Trophoblast cell (in vitro differentiated cells and primary cell): ENCODE measurements around the gene ZDHHC14.

ENCODE experiments used
- DNase-seq, 2 donors: peaks; one replicate each; pipeline ENCODE4 v3.0.0-alpha.2; 2016
- H2AFZ ChIP-seq: 2 replicates; pipeline ENCODE4 v1.6.1; 2013; ENCODE audit warnings: low read length, moderate library complexity, mild to moderate bottlenecking; ENCODE audit not compliant: insufficient read depth, poor library complexity
- H2AK5ac ChIP-seq: 2 replicates; pipeline ENCODE4 v1.6.1; 2013; ENCODE audit warnings: mild to moderate bottlenecking, low read length
- H2BK120ac ChIP-seq: 2 replicates; pipeline ENCODE4 v1.6.1; 2013; ENCODE audit warnings: low read length, mild to moderate bottlenecking, moderate library complexity; ENCODE audit not compliant: insufficient read depth, poor library complexity
- H2BK12ac ChIP-seq: 2 replicates; pipeline ENCODE4 v1.6.1; 2013; ENCODE audit warnings: mild to moderate bottlenecking, low read length, moderate library complexity
- H2BK5ac ChIP-seq: 2 replicates; pipeline ENCODE4 v1.6.1; 2013; ENCODE audit warnings: low read length, low read depth, moderate library complexity, mild to moderate bottlenecking; ENCODE audit not compliant: poor library complexity
- H3K14ac ChIP-seq: 2 replicates; pipeline ENCODE4 v1.6.1; 2013; ENCODE audit warnings: mild to moderate bottlenecking, low read length
- H3K18ac ChIP-seq: 2 replicates; pipeline ENCODE4 v1.6.1; 2013; ENCODE audit warnings: mild to moderate bottlenecking, low read length
- H3K23ac ChIP-seq: 2 replicates; pipeline ENCODE4 v1.6.1; 2013; ENCODE audit warnings: low read length
- H3K27ac ChIP-seq: 2 replicates; pipeline ENCODE4 v1.5.1; 2013; ENCODE audit warnings: low read depth, mild to moderate bottlenecking, inconsistent platforms, low read length, moderate library complexity
- H3K27me3 ChIP-seq: 2 replicates; pipeline ENCODE4 v1.6.1; 2013; ENCODE audit warnings: inconsistent platforms, mild to moderate bottlenecking, low read length, moderate library complexity; ENCODE audit not compliant: insufficient read depth
- H3K36me3 ChIP-seq, 2 experiments: 1 replicate in 1 of 2; 2 replicates in 1 of 2; pipeline ENCODE4 v1.6.1; 2013; ENCODE audit warnings: low read length in 2 of 2, mild to moderate bottlenecking in 2 of 2, moderate library complexity in 1 of 2; ENCODE audit not compliant: insufficient read depth in 2 of 2, control insufficient read depth in 1 of 2
- H3K4ac ChIP-seq: 2 replicates; pipeline ENCODE4 v1.6.1; 2013; ENCODE audit warnings: low read depth, mild to moderate bottlenecking, low read length, moderate library complexity
- H3K4me1 ChIP-seq, 2 experiments: 1 replicate in 1 of 2; 2 replicates in 1 of 2; pipeline ENCODE4 v1.6.1; 2013; ENCODE audit warnings: low read length in 2 of 2, mild to moderate bottlenecking in 2 of 2, moderate library complexity in 1 of 2; ENCODE audit not compliant: insufficient read depth in 2 of 2, control insufficient read depth in 1 of 2
- H3K4me2 ChIP-seq: 2 replicates; pipeline ENCODE4 v1.6.1; 2013; ENCODE audit warnings: inconsistent platforms, mild to moderate bottlenecking, low read length, moderate library complexity
- H3K4me3 ChIP-seq: 2 replicates; pipeline ENCODE4 v1.5.1; 2013; ENCODE audit warnings: mild to moderate bottlenecking, low read depth, low read length, inconsistent platforms
- H3K79me1 ChIP-seq: one replicate; pipeline ENCODE4 v1.6.1; 2013; ENCODE audit warnings: low read length
- H3K79me2 ChIP-seq: 2 replicates; pipeline ENCODE4 v1.6.1; 2013; ENCODE audit warnings: low read length, mild to moderate bottlenecking; ENCODE audit not compliant: control insufficient read depth, insufficient read depth, poor library complexity
- H3K9ac ChIP-seq: 2 replicates; pipeline ENCODE4 v1.6.1; 2013; ENCODE audit warnings: mild to moderate bottlenecking, low read length
- H3K9me3 ChIP-seq: 2 replicates; pipeline ENCODE4 v1.6.1; 2013; ENCODE audit warnings: low read depth, mild to moderate bottlenecking, control low read depth, inconsistent platforms, low read length; ENCODE audit not compliant: insufficient read depth
- H4K12ac ChIP-seq: 2 replicates; pipeline ENCODE4 v1.6.1; 2013; ENCODE audit warnings: low read depth, mild to moderate bottlenecking, low read length, moderate library complexity
- H4K8ac ChIP-seq: 2 replicates; pipeline ENCODE4 v1.6.1; 2013; ENCODE audit warnings: low read depth, mild to moderate bottlenecking, low read length, moderate library complexity
- H4K91ac ChIP-seq: one replicate; pipeline ENCODE4 v1.6.1; 2013; ENCODE audit warnings: low read depth, mild to moderate bottlenecking, low read length, moderate library complexity
- WGBS: extraction: QIAGEN DNeasy Blood & Tissue Kit; methylation state at CpG from one replicate; pipeline ENCODE4 v1.1.7; 2013; ENCODE audit warnings: missing lambda C conversion rate; ENCODE audit not compliant: insufficient read length, insufficient coverage; ENCODE audit errors: extremely low coverage; 5-methylcytosine and 5-hydroxymethylcytosine counted together

Gene ZDHHC14

GRCh38 chr6:157487110-157487773 is 106.3 kb downstream of the ZDHHC14 start:
- H3K14ac ChIP-seq: no peak overlapping the region
- H3K4me1 ChIP-seq: peaks cover 4 to 7% of the 10 kb centered on the region in 2 experiments
- DNase-seq: no peak
- H2BK120ac ChIP-seq: no peak overlapping the region
- no peaks in the 10 kb centered on the region for H3K36me3 ChIP-seq
- H3K4ac ChIP-seq: no peak overlapping the region
- H3K79me2 ChIP-seq: no peaks in the 10 kb centered on the region
- H4K91ac ChIP-seq: no peak overlapping the region
- no peak overlapping the region for H2AK5ac ChIP-seq
- H3K23ac ChIP-seq: no peak overlapping the region
- no peaks in the 10 kb centered on the region for H3K27me3 ChIP-seq
- H3K79me1 ChIP-seq: no peaks in the 10 kb centered on the region
- no peak overlapping the region for H3K4me3 ChIP-seq
- no peak overlapping the region for H3K18ac ChIP-seq
- H3K9ac ChIP-seq: no peak overlapping the region
- H3K9me3 ChIP-seq: no peaks in the 10 kb centered on the region
- H2BK5ac ChIP-seq: no peak overlapping the region
- H4K12ac ChIP-seq: no peak overlapping the region
- no peak overlapping the region for H4K8ac ChIP-seq
- H3K27ac ChIP-seq: no peak overlapping the region
- no peak overlapping the region for H2AFZ ChIP-seq
- no peak overlapping the region for H3K4me2 ChIP-seq
- H2BK12ac ChIP-seq: no peak overlapping the region
- no CpG with 5 or more reads among the region's 8 CpGs for WGBS

GRCh38 chr6:157488058-157488457 is 107.1 kb downstream of the ZDHHC14 start:
- Histone ChIP-seq H3K14ac (no peak overlapping the region), H4K8ac (no peak overlapping the region), H3K27me3 (no peaks in the 10 kb centered on the region), H3K4me3 (no peak overlapping the region), H3K4ac (no peak overlapping the region), H3K4me2 (no peak overlapping the region), H3K79me2 (no peaks in the 10 kb centered on the region), H3K18ac (peak overlapping the region; percentile 49), H3K23ac (no peak overlapping the region), H2AFZ (no peak overlapping the region), H3K9ac (no peak overlapping the region), H3K27ac (no peak overlapping the region), H4K12ac (no peak overlapping the region), H3K79me1 (no peaks in the 10 kb centered on the region), H2BK12ac (no peak overlapping the region), H2AK5ac (no peak overlapping the region), H2BK5ac (no peak overlapping the region), H3K4me1 (peaks cover 4 to 8% of the 10 kb centered on the region in 2 experiments), H3K9me3 (no peaks in the 10 kb centered on the region), H2BK120ac (no peak overlapping the region), H3K36me3 (no peaks in the 10 kb centered on the region), H4K91ac (no peak overlapping the region)
- WGBS: no CpG with 5 or more reads among the region's 10 CpGs
- no peak for DNase-seq

GRCh38 chr6:157488716-157489118 is 107.7 kb downstream of the ZDHHC14 start:
- no peak overlapping the region for H3K27ac ChIP-seq
- no peaks in the 10 kb centered on the region for H3K36me3 ChIP-seq
- H3K79me1 ChIP-seq: no peaks in the 10 kb centered on the region
- H4K12ac ChIP-seq: no peak overlapping the region
- H2AFZ ChIP-seq: no peak overlapping the region
- no peak overlapping the region for H2AK5ac ChIP-seq
- no peak overlapping the region for H2BK5ac ChIP-seq
- no peaks in the 10 kb centered on the region for H3K79me2 ChIP-seq
- no peak overlapping the region for H3K4me2 ChIP-seq
- no peak overlapping the region for H3K9ac ChIP-seq
- peaks cover 4 to 8% of the 10 kb centered on the region in 2 experiments for H3K4me1 ChIP-seq
- no peak overlapping the region for H4K91ac ChIP-seq
- no peak overlapping the region for H3K4me3 ChIP-seq
- no peaks in the 10 kb centered on the region for H3K27me3 ChIP-seq
- no CpG with 5 or more reads among the region's 12 CpGs for WGBS
- H3K4ac ChIP-seq: no peak overlapping the region
- DNase-seq: no peak
- no peak overlapping the region for H2BK12ac ChIP-seq
- no peak overlapping the region for H3K14ac ChIP-seq
- no peak overlapping the region for H3K18ac ChIP-seq
- no peak overlapping the region for H2BK120ac ChIP-seq
- H4K8ac ChIP-seq: no peak overlapping the region
- H3K9me3 ChIP-seq: peaks cover 2% of the 10 kb centered on the region
- no peak overlapping the region for H3K23ac ChIP-seq

- no CpG with 5 or more reads among the region's 16 CpGs for WGBS
- H2BK12ac ChIP-seq: no peak overlapping the region
- no peak overlapping the region for H3K9ac ChIP-seq
- H3K79me1 ChIP-seq: no peaks in the 10 kb centered on the region
- H3K9me3 ChIP-seq: peaks cover 2% of the 10 kb centered on the region
- no peaks in the 10 kb centered on the region for H3K36me3 ChIP-seq
- H4K91ac ChIP-seq: no peak overlapping the region
- no peak overlapping the region for H2BK120ac ChIP-seq
- H3K4me3 ChIP-seq: no peak overlapping the region
- H3K4me1 ChIP-seq: peaks cover 4 to 8% of the 10 kb centered on the region in 2 experiments
- no peak overlapping the region for H4K12ac ChIP-seq
- no peak for DNase-seq
- no peaks in the 10 kb centered on the region for H3K27me3 ChIP-seq
- H3K4ac ChIP-seq: no peak overlapping the region
- no peak overlapping the region for H3K4me2 ChIP-seq
- H3K18ac ChIP-seq: no peak overlapping the region
- no peak overlapping the region for H2BK5ac ChIP-seq
- no peaks in the 10 kb centered on the region for H3K79me2 ChIP-seq
- H3K23ac ChIP-seq: no peak overlapping the region
- H2AK5ac ChIP-seq: no peak overlapping the region
- no peak overlapping the region for H4K8ac ChIP-seq
- H3K14ac ChIP-seq: no peak overlapping the region
- H3K27ac ChIP-seq: no peak overlapping the region
- no peak overlapping the region for H2AFZ ChIP-seq
These were observed 109.8 kb downstream of the ZDHHC14 start for GRCh38 chr6:157490611-157491269.
